Sigmoid colon (tissue), 7 donors: ENCODE results near the gene ILK. TPM values are rescaled to one million over a fixed set of nuclear protein-coding genes. Genes with fewer than 3 reads are reported as not detected.

Experiments used
- DNase-seq: peaks from one replicate; pipeline ENCODE4 v3.0.0-alpha.2; 2019
- H3K27ac ChIP-seq, 4 donors: fragments of 200-600 bp; sonication (generic); one replicate each; pipeline ENCODE4 v1.5.1; 2016 to 2019; ENCODE audit warnings: mild to moderate bottlenecking in 1 of 4
- H3K27me3 ChIP-seq, 3 donors: fragments of 200-600 bp; sonication (generic); one replicate each; pipeline ENCODE4 v1.5.1; 2019; ENCODE audit warnings: mild to moderate bottlenecking in 1 of 3
- H3K36me3 ChIP-seq, 4 donors: fragments of 200-600 bp; sonication (generic); one replicate each; pipeline ENCODE4 v1.5.1; 2016 to 2019
- H3K4me1 ChIP-seq, 4 donors: fragments of 200-600 bp; sonication (generic); one replicate each; pipeline ENCODE4 v1.5.1; 2017 to 2019
- H3K4me3 ChIP-seq, 4 donors: fragments of 200-600 bp; sonication (generic); one replicate each; pipeline ENCODE4 v1.5.1; 2017 to 2019; ENCODE audit warnings: mild to moderate bottlenecking in 2 of 4, moderate library complexity in 1 of 4
- H3K9me3 ChIP-seq, 4 donors: fragments of 200-600 bp in 3 of 4; sonication (generic) in 3 of 4; one replicate each; pipeline versions ENCODE4 v1.5.1 to v1.6.1; 2013 to 2019
- CTCF ChIP-seq, 4 experiments: fragments of 450-650 bp in 3 of 4; fragments of 200-600 bp in 1 of 4; IDR thresholded peaks; one replicate each; pipeline ENCODE4 v1.5.1; 2016 to 2019; ENCODE audit warnings: antibody characterized with exemption in 4 of 4, mild to moderate bottlenecking in 3 of 4, moderate library complexity in 2 of 4
- EP300 ChIP-seq, 4 donors: sonication (generic); formaldehyde crosslinking; IDR thresholded peaks; one replicate each; pipeline ENCODE4 v1.6.1; 2017; ENCODE audit warnings: antibody characterized with exemption in 4 of 4
- POLR2A ChIP-seq, 2 donors: fragments of 450-650 bp; IDR thresholded peaks; one replicate each; pipeline ENCODE4 v1.6.1; 2016; ENCODE audit warnings: antibody characterized with exemption in 2 of 2, mild to moderate bottlenecking in 2 of 2, moderate library complexity in 2 of 2
- POLR2AphosphoS5 ChIP-seq, 4 donors: sonication (generic); formaldehyde crosslinking; IDR thresholded peaks; one replicate each; pipeline ENCODE4 v1.6.1; 2017; ENCODE audit warnings: antibody characterized with exemption in 4 of 4
- WGBS, 2 donors: extraction: QIAGEN DNeasy Blood & Tissue Kit; methylation state at CpG; one replicate each; pipeline ENCODE4 v1.1.7; 2013; 5-methylcytosine and 5-hydroxymethylcytosine counted together
- intact Hi-C: fragments of 100-400 bp; cut with DNase I; formaldehyde crosslinking; loops from one replicate; pipeline ENCODE4 v1.15.1; 2023
- polyA plus RNA-seq, 3 donors: library from polyadenylated mRNA; stranded (reverse); fragments of 200-250 nt; gene quantifications; one replicate each; pipeline ENCODE4 v1.2.3, GENCODE V29; 2013
- total RNA-seq, 4 donors: library from RNA; depleted of rRNA; stranded (reverse); fragments of >200 nt; gene quantifications; one replicate each; pipeline ENCODE4 v1.1.0, GENCODE V29; 2016
- donor health status: healthy with polysubstance abuse.
- donor health status: Bipolar disorder and iron deficiency.
- donor health status: healthy.

ILK gene
- total and polyA plus RNA-seq, 7 donors: 93.7 to 607 (median 450) TPM

- TF ChIP-seq POLR2A (IDR thresholded peaks at IDR 0.05) (peak in 1 of 2 donors; percentile 32), POLR2AphosphoS5 (IDR thresholded peaks at IDR 0.05) (peak in 2 of 4 donors; percentile 58 to 64), EP300 (IDR thresholded peaks at IDR 0.05) (no peak), CTCF (IDR thresholded peaks at IDR 0.05) (no peak)
- Histone ChIP-seq H3K4me3 (peak within 1 kb of the TSS; percentile 48 to 68 (median 64)), H3K36me3 (no peaks in the 10 kb centered on the region), H3K27me3 (no peaks in the 10 kb centered on the region), H3K4me1 (peaks cover 0 to 34% (median 24%) of the 10 kb centered on the region in 4 donors), H3K9me3 (no peaks in the 10 kb centered on the region), H3K27ac (peak within 1 kb of the TSS; percentile 72 to 91 (median 84))
- DNase-seq: peak; percentile 75
- intact Hi-C loops: loop anchor here (2.0 kb wide), 1 partner anchor 37 kb away; the partner anchor contains the start of gene TPP1
- 8 to 12% methylated on average over 40 to 43 of the region's 56 CpGs for WGBS, 2 donors
Measured at GRCh38 chr11:6655790-6656583, 52.4 kb downstream of the ILK start, which contains the start of gene DCHS1. Gene DCHS1, minus strand, starts transcription at chr11:6655809. Its CDS starts 14,196 bp downstream, at chr11:6641613.

GRCh38 chr11:6656584-6656915 is 53.0 kb downstream of the ILK start:
- Histone ChIP-seq H3K27me3 (no peaks in the 10 kb centered on the region), H3K4me3 (peak overlapping the region in 3 of 4 donors; percentile 61 to 68 (median 67)), H3K4me1 (peaks cover 0 to 34% (median 24%) of the 10 kb centered on the region in 4 donors), H3K27ac (peak overlapping the region in 3 of 4 donors; percentile 81 to 91 (median 88)), H3K9me3 (no peaks in the 10 kb centered on the region), H3K36me3 (no peaks in the 10 kb centered on the region)
- intact Hi-C loops: no loop called here
- no peak for DNase-seq
- TF ChIP-seq EP300 (IDR thresholded peaks at IDR 0.05): no peak
- no peak for TF ChIP-seq POLR2A (IDR thresholded peaks at IDR 0.05)
- no peak for TF ChIP-seq POLR2AphosphoS5 (IDR thresholded peaks at IDR 0.05)
- no peak for TF ChIP-seq CTCF (IDR thresholded peaks at IDR 0.05)
- 54 to 75% methylated on average over 4 of the region's 4 CpGs for WGBS, 2 donors

DNA sequence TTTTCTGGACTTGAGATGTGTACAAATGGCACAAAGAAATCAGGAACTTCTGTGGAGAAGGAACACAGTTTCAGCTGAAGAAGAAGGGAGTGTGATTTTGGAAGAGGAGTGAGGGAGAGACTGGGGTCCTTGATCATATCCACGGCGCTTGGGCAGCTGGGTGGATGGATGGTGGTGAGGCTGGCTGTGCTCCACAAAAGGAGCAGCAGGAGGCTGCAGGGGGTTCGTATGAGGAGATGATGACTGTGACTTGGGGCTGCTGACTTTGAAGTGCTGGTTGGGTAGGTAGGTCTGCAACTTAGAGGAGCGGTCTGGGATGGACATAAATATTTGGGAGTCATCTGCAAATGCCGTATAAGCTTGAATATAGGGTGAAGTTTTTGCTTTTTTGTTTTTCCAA is 53.4 kb downstream of the ILK start:
- Histone ChIP-seq H3K27me3 (no peaks in the 10 kb centered on the region), H3K4me1 (peaks cover 0 to 34% (median 24%) of the 10 kb centered on the region in 4 donors), H3K9me3 (no peaks in the 10 kb centered on the region), H3K36me3 (no peaks in the 10 kb centered on the region), H3K4me3 (no peak overlapping the region), H3K27ac (peak overlapping the region in 3 of 4 donors; percentile 81 to 91 (median 88))
- intact Hi-C loops: no loop called here
- WGBS, 2 donors: 59 to 81% methylated on average over 5 of the region's 5 CpGs
- DNase-seq: no peak
- no peak for TF ChIP-seq EP300 (IDR thresholded peaks at IDR 0.05)
- TF ChIP-seq POLR2AphosphoS5 (IDR thresholded peaks at IDR 0.05): no peak
- no peak for TF ChIP-seq CTCF (IDR thresholded peaks at IDR 0.05)

DNA sequence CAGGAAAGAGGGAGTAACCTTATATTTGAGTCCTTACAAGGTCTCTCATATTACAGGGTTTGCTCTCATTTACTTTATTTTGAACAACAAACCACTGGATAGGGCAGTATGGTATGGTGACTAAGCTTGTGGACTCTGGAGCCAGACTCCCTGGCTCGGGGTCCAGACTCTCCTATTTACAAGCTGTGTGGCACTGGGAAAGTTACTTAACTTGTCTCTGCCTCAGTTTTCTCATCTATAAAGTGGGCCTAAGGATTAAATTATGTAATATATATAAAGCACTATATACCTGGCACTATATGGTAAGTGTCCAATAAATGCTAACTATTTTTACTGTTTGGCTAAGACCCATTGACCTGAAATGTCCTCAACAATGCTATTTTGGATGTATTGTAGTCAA is 53.8 kb downstream of the ILK start:
- TF ChIP-seq EP300 (IDR thresholded peaks at IDR 0.05): no peak
- TF ChIP-seq POLR2AphosphoS5 (IDR thresholded peaks at IDR 0.05): no peak
- no peak for TF ChIP-seq CTCF (IDR thresholded peaks at IDR 0.05)
- no peak for TF ChIP-seq POLR2A (IDR thresholded peaks at IDR 0.05)
- no peak for DNase-seq
- intact Hi-C loops: no loop called here
- 20 to 70% methylated on average over 1 of the region's 1 CpG for WGBS, 2 donors
- Histone ChIP-seq H3K27me3 (no peaks in the 10 kb centered on the region), H3K27ac (peak overlapping the region in 3 of 4 donors; percentile 81 to 91 (median 88)), H3K4me1 (peaks cover 0 to 34% (median 23%) of the 10 kb centered on the region in 4 donors), H3K4me3 (no peak overlapping the region), H3K9me3 (no peaks in the 10 kb centered on the region), H3K36me3 (no peaks in the 10 kb centered on the region)
